ENCODE measurements around the gene SPG11. TPM values are rescaled to one million over a fixed set of nuclear protein-coding genes. Genes with fewer than 3 reads are reported as not detected.

The SPG11 gene
- total and polyA plus RNA-seq, 2 of the 13 experiments (the other 11 are each of a cell fraction or from before 2014, with no cell fraction given), result 31.5 to 40.7 TPM

GRCh38 chr15:44663410-44664308 is at the start of gene SPG11 (continued):
- peak; percentile 93 for TF ChIP-seq REPIN1 (CRISPR knock-in tag; IDR thresholded peaks at IDR 0.05; ENCODE audit: borderline replicate concordance, low read depth)
- peak; percentile 58; the same call in 1 of the 2 replicates for TF ChIP-seq HINFP (CRISPR knock-in tag; IDR thresholded peaks at IDR 0.05; ENCODE audit: low read depth)
- no peak for TF ChIP-seq ZNF24 (IDR thresholded peaks at IDR 0.05)
- TF ChIP-seq DPF2 (CRISPR knock-in tag; IDR thresholded peaks at IDR 0.05; ENCODE audit: borderline replicate concordance, low read depth), result no peak
- no peak for TF ChIP-seq ATAD3A (CRISPR knock-in tag; IDR thresholded peaks at IDR 0.05)
- TF ChIP-seq ATF7-NPFF (CRISPR knock-in tag; IDR thresholded peaks at IDR 0.05; ENCODE audit: low read depth), result peak; percentile 85
- no peak for TF ChIP-seq NFYB (CRISPR knock-in tag; IDR thresholded peaks at IDR 0.05)
- TF ChIP-seq CBX2 (IDR thresholded peaks at IDR 0.05; ENCODE audit: low read depth, low read length), result no peak
- peak; percentile 44; the same call in 1 of the 2 replicates for TF ChIP-seq CBX2 (CRISPR knock-in tag; IDR thresholded peaks at IDR 0.05; ENCODE audit: low read depth)
- TF ChIP-seq SP5 (CRISPR knock-in tag; IDR thresholded peaks at IDR 0.05; ENCODE audit: borderline replicate concordance, low read depth), result no peak
- TF ChIP-seq MAFG (CRISPR knock-in tag; IDR thresholded peaks at IDR 0.05), result no peak
- TF ChIP-seq ZFP1 (CRISPR knock-in tag; IDR thresholded peaks at IDR 0.05), result no peak
- TF ChIP-seq CBX5 (CRISPR knock-in tag; IDR thresholded peaks at IDR 0.05; ENCODE audit: borderline replicate concordance), result peak; percentile 87; the same call in 1 of the 2 replicates
- TF ChIP-seq ATF3 (CRISPR knock-in tag; IDR thresholded peaks at IDR 0.05), result no peak; the same call in 1 of the 2 replicates
- no peak for TF ChIP-seq HNF1A (IDR thresholded peaks at IDR 0.05; ENCODE audit: low read depth)
- peak; percentile 69; the same call in 1 of the 2 replicates for TF ChIP-seq HNF1A (CRISPR knock-in tag; IDR thresholded peaks at IDR 0.05; ENCODE audit: borderline replicate concordance)
- no peak for TF ChIP-seq PAF1 (CRISPR knock-in tag; IDR thresholded peaks at IDR 0.05)
- TF ChIP-seq DRAP1 (CRISPR knock-in tag; IDR thresholded peaks at IDR 0.05), result peak; percentile 81
- TF ChIP-seq ZNF720 (CRISPR knock-in tag; IDR thresholded peaks at IDR 0.05), result no peak
- TF ChIP-seq MAFF (IDR thresholded peaks at IDR 0.05; ENCODE audit: low read depth, low read length), result no peak
- TF ChIP-seq ATRX (CRISPR knock-in tag; IDR thresholded peaks at IDR 0.05; ENCODE audit: borderline replicate concordance), result no peak
- no peak for TF ChIP-seq ZNF567 (CRISPR knock-in tag; IDR thresholded peaks at IDR 0.05; ENCODE audit: borderline replicate concordance)
- TF ChIP-seq ZNF224 (CRISPR knock-in tag; IDR thresholded peaks at IDR 0.05), result peak; percentile 90; the same call in 1 of the 2 replicates
- peak; percentile 48; the same call in 1 of the 2 replicates for TF ChIP-seq MYNN (CRISPR knock-in tag; IDR thresholded peaks at IDR 0.05; ENCODE audit: low read depth)
- TF ChIP-seq HHEX (CRISPR knock-in tag; IDR thresholded peaks at IDR 0.05), result no peak
- TF ChIP-seq PITX1 (CRISPR knock-in tag; IDR thresholded peaks at IDR 0.05), result peak; percentile 69; the same call in 1 of the 2 replicates
